Spleen (tissue), 11 donors: Measurements from ENCODE around the gene GMDS. TPM values are rescaled to one million over a fixed set of nuclear protein-coding genes. Genes with fewer than 3 reads are reported as not detected.

Source experiments
- DNase-seq: peaks from one replicate; pipeline ENCODE4 v3.0.0-alpha.2; 2020
- H3K27ac ChIP-seq, 8 donors: fragments of 200-600 bp; sonication (generic) in 7 of 8; 1 replicate in 4 of 8; 2 replicates in 4 of 8; pipeline versions ENCODE4 v1.5.0 to v1.8.0; 2016 to 2021; ENCODE audit warnings: inconsistent platforms in 4 of 8, mild to moderate bottlenecking in 4 of 8, moderate library complexity in 1 of 8
- H3K27me3 ChIP-seq, 7 donors: fragments of 200-600 bp; sonication (generic) in 6 of 7; replicated peaks in 1 of 7; 1 replicate in 4 of 7; 2 replicates in 3 of 7; pipeline versions ENCODE4 v1.5.0 to v1.8.0; 2016 to 2021; ENCODE audit warnings: inconsistent platforms in 3 of 7, mild to moderate bottlenecking in 1 of 7
- H3K36me3 ChIP-seq, 6 donors: fragments of 200-600 bp; sonication (generic) in 5 of 6; 1 replicate in 4 of 6; 2 replicates in 2 of 6; pipeline versions ENCODE4 v1.5.0 to v1.8.0; 2016 to 2021; ENCODE audit warnings: inconsistent platforms in 2 of 6
- H3K4me1 ChIP-seq, 6 donors: fragments of 200-600 bp; sonication (generic) in 5 of 6; 1 replicate in 3 of 6; 2 replicates in 3 of 6; pipeline versions ENCODE4 v1.5.0 to v1.8.0; 2016 to 2021; ENCODE audit warnings: inconsistent platforms in 3 of 6
- H3K4me3 ChIP-seq, 8 donors: fragments of 200-600 bp; sonication (generic) in 7 of 8; 1 replicate in 4 of 8; 2 replicates in 4 of 8; pipeline versions ENCODE4 v1.5.0 to v1.8.0; 2016 to 2021; ENCODE audit warnings: inconsistent platforms in 4 of 8, mild to moderate bottlenecking in 4 of 8, moderate library complexity in 2 of 8
- H3K9me3 ChIP-seq, 8 donors: fragments of 200-600 bp; sonication (generic) in 7 of 8; 1 replicate in 4 of 8; 2 replicates in 4 of 8; pipeline versions ENCODE4 v1.5.0 to v1.8.0; 2016 to 2021; ENCODE audit warnings: inconsistent platforms in 4 of 8
- POLR2A ChIP-seq, 3 donors: fragments of 450-650 bp; IDR thresholded peaks; one replicate each; pipeline ENCODE4 v1.5.1; 2017; ENCODE audit warnings: antibody characterized with exemption in 3 of 3, mild to moderate bottlenecking in 1 of 3
- POLR2AphosphoS5 ChIP-seq, 3 donors: sonication (generic); formaldehyde crosslinking; IDR thresholded peaks; one replicate each; pipeline ENCODE4 v1.5.1; 2017; ENCODE audit warnings: antibody characterized with exemption in 3 of 3
- WGBS, 5 donors: extraction: QIAGEN DNeasy Blood & Tissue Kit in 3 of 5; methylation state at CpG; one replicate each; pipeline versions ENCODE4 v1.1.5 to v1.1.7; 2013 to 2018; 5-methylcytosine and 5-hydroxymethylcytosine counted together
- intact Hi-C: fragments of 100-400 bp; cut with DNase I; formaldehyde crosslinking; loops from one replicate; pipeline ENCODE4 v1.15.0; 2023; ENCODE audit warnings: low total_unique reads
- polyA plus RNA-seq, 3 donors: library from polyadenylated mRNA; stranded (reverse); fragments of 200-250 nt; gene quantifications; one replicate each; pipeline ENCODE4 v1.2.1, GENCODE V29; 2013
- total RNA-seq, 7 donors: library from RNA; depleted of rRNA in 3 of 7; stranded (reverse); fragments of >200 nt in 3 of 7; fragmentation: NEBNext Ultra II Directional in 4 of 7; extraction: Animal tissue kit (Norgen Biotek cat#: 25700) in 4 of 7; gene quantifications; one replicate each; pipeline versions ENCODE4 v1.1.0 to v1.2.1, GENCODE V29; 2016 to 2021
- TF ChIP-seq, protein P1 (sequence below), 11 experiments: fragments of 200-600 bp in 7 of 11; fragments of 450-650 bp in 4 of 11; sonication (generic) in 4 of 11; IDR thresholded peaks in 8 of 11; conservative IDR thresholded peaks in 3 of 11; 1 replicate in 7 of 11; 2 replicates in 4 of 11; pipeline versions ENCODE4 v1.4.0 to v1.8.0; 2016 to 2021; ENCODE audit warnings: antibody characterized with exemption in 11 of 11, inconsistent platforms in 4 of 11, mild to moderate bottlenecking in 1 of 11
- donor health status: healthy with polysubstance abuse.
- donor health status: DM: no; HTN: no; CAD: no; lungs with moderate emphysema.
- donor health status: DM: no; HTN: no; CAD: no.
- donor health status: Bipolar disorder and iron deficiency.
- donor health status: healthy.
- donor health status: DM: no; HTN: no; CAD: no.
- donor health status: DM: yes; HTN: yes; CAD: no.

Gene GMDS
- total and polyA plus RNA-seq, 10 donors: 9.1 to 30.8 (median 17.7) TPM

DNA sequence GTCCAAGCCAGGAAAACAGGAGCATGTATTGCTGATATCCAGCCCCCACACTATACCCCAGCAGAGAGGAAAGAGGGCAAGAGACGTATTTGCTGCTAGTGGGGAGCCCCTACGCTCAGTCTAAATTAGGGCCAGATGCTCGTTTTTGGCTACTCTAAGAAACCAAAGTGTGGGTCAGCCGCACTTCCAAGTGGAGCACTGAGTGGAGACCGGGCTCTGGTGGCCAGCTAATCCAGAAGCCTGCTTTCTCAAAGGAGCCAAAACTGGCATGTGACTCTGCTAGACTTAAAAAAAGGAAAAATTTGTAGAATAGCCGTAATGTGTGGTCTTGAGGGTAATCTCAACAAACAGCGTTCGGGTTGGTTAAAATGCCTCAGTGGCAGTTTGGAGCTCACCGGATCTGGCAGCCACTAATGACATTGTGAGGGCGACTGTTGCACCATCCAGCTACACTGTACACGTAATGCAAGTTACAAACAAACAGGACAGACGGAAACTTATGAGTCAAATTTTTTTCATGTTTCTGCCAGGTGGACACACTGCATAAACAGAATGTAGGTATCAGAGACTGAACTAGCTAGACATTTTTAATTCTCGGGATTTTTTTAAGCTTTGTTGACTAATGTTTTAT, 404.8 kb downstream of the GMDS start:
- Histone ChIP-seq H3K9me3 (peaks cover 0 to 5% (median 3%) of the 10 kb centered on the region in 8 donors), H3K27ac (no peak overlapping the region), H3K4me3 (no peak overlapping the region), H3K4me1 (no peaks in the 10 kb centered on the region), H3K36me3 (no peaks in the 10 kb centered on the region), H3K27me3 (no peaks in the 10 kb centered on the region)
- 92 to 97% (median 94%) methylated on average over 13 of the region's 13 CpGs for WGBS, 5 donors
- DNase-seq: no peak
- TF ChIP-seq, protein P1, sequence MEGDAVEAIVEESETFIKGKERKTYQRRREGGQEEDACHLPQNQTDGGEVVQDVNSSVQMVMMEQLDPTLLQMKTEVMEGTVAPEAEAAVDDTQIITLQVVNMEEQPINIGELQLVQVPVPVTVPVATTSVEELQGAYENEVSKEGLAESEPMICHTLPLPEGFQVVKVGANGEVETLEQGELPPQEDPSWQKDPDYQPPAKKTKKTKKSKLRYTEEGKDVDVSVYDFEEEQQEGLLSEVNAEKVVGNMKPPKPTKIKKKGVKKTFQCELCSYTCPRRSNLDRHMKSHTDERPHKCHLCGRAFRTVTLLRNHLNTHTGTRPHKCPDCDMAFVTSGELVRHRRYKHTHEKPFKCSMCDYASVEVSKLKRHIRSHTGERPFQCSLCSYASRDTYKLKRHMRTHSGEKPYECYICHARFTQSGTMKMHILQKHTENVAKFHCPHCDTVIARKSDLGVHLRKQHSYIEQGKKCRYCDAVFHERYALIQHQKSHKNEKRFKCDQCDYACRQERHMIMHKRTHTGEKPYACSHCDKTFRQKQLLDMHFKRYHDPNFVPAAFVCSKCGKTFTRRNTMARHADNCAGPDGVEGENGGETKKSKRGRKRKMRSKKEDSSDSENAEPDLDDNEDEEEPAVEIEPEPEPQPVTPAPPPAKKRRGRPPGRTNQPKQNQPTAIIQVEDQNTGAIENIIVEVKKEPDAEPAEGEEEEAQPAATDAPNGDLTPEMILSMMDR (IDR thresholded peaks at IDR 0.05 in 8 of 11, conservative IDR thresholded peaks at IDR 0.05 in 3 of 11): no peak
- no peak for TF ChIP-seq POLR2A (IDR thresholded peaks at IDR 0.05)
- TF ChIP-seq POLR2AphosphoS5 (IDR thresholded peaks at IDR 0.05): no peak
- intact Hi-C loops: loop anchor here (10.0 kb wide), 1 partner anchor 134 kb away; no protein-coding TSS in a partner anchor

DNA sequence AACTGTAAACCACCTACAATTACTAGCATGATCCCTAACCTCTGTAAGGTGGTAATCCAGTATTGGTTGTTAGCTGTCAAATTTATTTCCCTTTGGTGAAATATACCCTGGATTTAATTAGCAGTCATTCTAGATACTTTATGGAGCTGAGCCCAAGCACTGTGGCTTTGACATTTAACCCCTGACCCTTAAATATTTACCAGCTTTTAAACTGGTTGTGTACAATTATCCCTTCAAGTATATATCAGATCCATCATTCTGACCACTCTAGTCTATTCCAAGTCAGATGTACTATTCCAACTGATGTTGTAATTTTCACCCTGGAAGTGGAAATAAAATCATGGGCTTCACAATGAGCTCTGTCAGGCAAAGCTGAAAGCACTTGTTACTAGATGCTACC, 406.0 kb downstream of the GMDS start:
- no peak for DNase-seq
- intact Hi-C loops: no loop called here
- H3K4me1 ChIP-seq: no peaks in the 10 kb centered on the region
- no peak overlapping the region for H3K4me3 ChIP-seq
- TF ChIP-seq, protein P1 (IDR thresholded peaks at IDR 0.05 in 8 of 11, conservative IDR thresholded peaks at IDR 0.05 in 3 of 11): no peak
- no peak for TF ChIP-seq POLR2A (IDR thresholded peaks at IDR 0.05)
- TF ChIP-seq POLR2AphosphoS5 (IDR thresholded peaks at IDR 0.05): no peak
- no peaks in the 10 kb centered on the region for H3K27me3 ChIP-seq
- no peaks in the 10 kb centered on the region for H3K9me3 ChIP-seq
- no peaks in the 10 kb centered on the region for H3K36me3 ChIP-seq
- no peak overlapping the region for H3K27ac ChIP-seq

DNA sequence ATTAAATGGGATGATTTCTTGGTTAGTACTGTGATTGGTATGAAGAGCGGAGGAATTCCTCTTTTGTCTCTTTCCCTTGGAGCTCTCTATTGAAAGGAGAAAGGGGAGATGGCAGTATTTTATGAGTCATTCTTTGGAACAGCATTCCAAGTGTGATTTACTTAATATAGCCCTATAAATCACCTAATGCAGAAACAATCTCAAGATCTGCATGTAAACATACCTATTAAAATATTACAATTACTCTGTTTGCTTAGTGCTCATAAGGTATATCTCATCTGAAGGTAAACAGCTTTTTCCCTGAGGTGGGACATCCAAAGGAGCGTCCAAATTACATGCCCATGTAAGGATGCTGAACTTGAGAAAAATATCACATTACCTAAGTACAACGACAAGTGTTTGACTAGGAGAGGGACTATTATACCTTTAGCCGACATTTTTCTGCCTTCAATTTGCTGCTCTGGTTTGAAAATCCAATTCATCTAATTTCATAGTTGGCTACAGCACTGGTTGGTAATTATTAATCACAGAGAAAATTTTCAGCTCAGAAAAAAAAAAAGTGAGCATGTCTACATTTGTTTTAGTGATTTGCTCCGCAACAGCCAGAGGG, 406.7 kb downstream of the GMDS start:
- intact Hi-C loops: no loop called here
- H3K4me3 ChIP-seq: no peak overlapping the region
- H3K36me3 ChIP-seq: no peaks in the 10 kb centered on the region
- no peaks in the 10 kb centered on the region for H3K9me3 ChIP-seq
- no peak overlapping the region for H3K27ac ChIP-seq
- DNase-seq: no peak
- TF ChIP-seq POLR2AphosphoS5 (IDR thresholded peaks at IDR 0.05) (no peak), POLR2A (IDR thresholded peaks at IDR 0.05) (no peak)
- TF ChIP-seq, protein P1 (IDR thresholded peaks at IDR 0.05 in 8 of 11, conservative IDR thresholded peaks at IDR 0.05 in 3 of 11): no peak
- 93 to 98% (median 97%) methylated on average over 5 of the region's 5 CpGs for whole genome bisulfite sequencing, 5 donors
- H3K4me1 ChIP-seq: no peaks in the 10 kb centered on the region
- H3K27me3 ChIP-seq: no peaks in the 10 kb centered on the region

DNA sequence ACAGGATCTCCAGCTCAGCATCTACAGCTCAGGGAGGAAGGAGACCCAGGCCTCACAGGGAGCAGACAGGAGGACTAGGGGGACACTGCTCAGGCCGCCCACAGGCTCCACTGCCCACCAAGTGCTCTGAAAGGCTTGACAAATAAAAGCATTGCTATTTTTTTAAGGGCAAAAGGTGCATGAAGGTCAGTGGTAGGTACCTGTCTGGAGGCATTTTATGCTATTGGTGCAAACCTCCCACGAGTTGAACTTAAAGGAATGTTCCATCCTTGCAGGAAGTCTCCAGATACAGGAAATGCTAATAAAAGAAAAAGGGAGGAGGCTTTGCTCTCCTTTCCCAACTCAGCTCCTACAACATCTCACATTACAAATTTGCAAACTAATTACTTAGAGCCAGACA, 407.6 kb downstream of the GMDS start:
- Histone ChIP-seq H3K36me3 (no peaks in the 10 kb centered on the region), H3K27ac (no peak overlapping the region), H3K9me3 (no peaks in the 10 kb centered on the region), H3K27me3 (no peaks in the 10 kb centered on the region), H3K4me1 (peaks cover 0 to 5% (median 0%) of the 10 kb centered on the region in 6 donors), H3K4me3 (no peak overlapping the region)
- no peak for DNase-seq
- 64 to 82% (median 73%) methylated on average over 2 of the region's 2 CpGs for WGBS, 5 donors
- intact Hi-C loops: no loop called here
- TF ChIP-seq POLR2A (IDR thresholded peaks at IDR 0.05): no peak
- TF ChIP-seq, protein P1 (IDR thresholded peaks at IDR 0.05 in 8 of 11, conservative IDR thresholded peaks at IDR 0.05 in 3 of 11): no peak
- TF ChIP-seq POLR2AphosphoS5 (IDR thresholded peaks at IDR 0.05): no peak
